Measurements from ENCODE around the gene NBAS.

GRCh38 chr2:15287447-15288184 is 273.5 kb downstream of the NBAS start:
- TF ChIP-seq CTCF (conservative IDR thresholded peaks at IDR 0.05; ENCODE audit: low read length) (no peak), EZH2phosphoT487 (IDR thresholded peaks at IDR 0.05; ENCODE audit: borderline replicate concordance, low read depth, low read length) (no peak)

Data from OCI-LY7 (cell line).